Measurements from ENCODE around the gene FYN.

Gene FYN

DNA sequence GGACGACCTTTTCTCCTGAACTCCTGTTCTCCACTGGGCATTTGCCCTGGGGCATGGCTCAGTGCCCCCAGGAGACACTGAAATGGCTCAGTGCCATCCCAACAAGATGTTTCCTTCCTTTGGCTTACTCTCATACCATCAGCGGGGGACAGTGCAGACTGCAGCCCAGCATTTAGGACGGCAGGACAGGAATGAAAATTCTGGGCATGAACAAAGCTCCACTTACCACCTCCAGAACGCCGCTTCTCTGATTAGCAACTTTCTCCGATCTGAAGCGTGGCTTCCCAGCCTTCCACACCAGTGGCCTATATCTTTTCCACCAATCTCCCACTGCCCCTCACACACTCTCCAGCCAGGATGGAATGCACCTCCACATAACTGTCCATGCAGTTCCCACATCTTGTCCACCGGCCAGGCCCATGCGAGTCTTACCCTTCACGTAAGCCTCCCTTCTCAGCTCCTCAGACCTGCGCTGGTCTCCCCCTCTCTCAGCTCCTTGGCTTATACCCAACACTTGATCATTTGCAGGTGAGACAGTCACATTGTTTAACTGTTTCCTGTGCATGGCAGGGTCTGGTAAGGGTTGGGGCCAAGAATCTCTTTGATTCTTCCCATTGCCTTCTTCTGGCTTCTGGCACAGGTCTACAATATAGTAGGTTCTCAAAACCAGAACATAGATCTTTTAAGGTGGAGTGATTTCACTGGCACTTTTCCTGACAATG lies 114.5 kb downstream of the FYN start:
- DNase-seq, result no peak
- Histone ChIP-seq H3K4me1 (peaks cover 0 to 27% (median 9%) of the 10 kb centered on the region in 4 donors), H3K4me3 (no peak overlapping the region)

GRCh38 chr6:111757342-111757741 lies 115.9 kb downstream of the FYN start:
- H3K4me1 ChIP-seq, result peaks cover 0 to 16% (median 3%) of the 10 kb centered on the region in 4 donors
- H3K36me3 ChIP-seq, result no peaks in the 10 kb centered on the region
- DNase-seq, result no peak
- no peaks in the 10 kb centered on the region for H3K27me3 ChIP-seq
- no peak for TF ChIP-seq CTCF (IDR thresholded peaks at IDR 0.05)
- no peaks in the 10 kb centered on the region for H3K9me3 ChIP-seq
- no peak overlapping the region for H3K4me3 ChIP-seq
- intact Hi-C loops (cut with DNase I; ENCODE audit: low total_unique reads), result no loop called here
- H3K27ac ChIP-seq, result no peak overlapping the region

More for the DNA sequence above, 114.5 kb downstream of the FYN start:
- Histone ChIP-seq H3K27me3 (no peaks in the 10 kb centered on the region), H3K9me3 (no peaks in the 10 kb centered on the region), H3K36me3 (no peaks in the 10 kb centered on the region), H3K27ac (peak overlapping the region in 1 of 2 donors; percentile 14)
- intact Hi-C loops (cut with DNase I; ENCODE audit: low total_unique reads), result no loop called here
- TF ChIP-seq CTCF (IDR thresholded peaks at IDR 0.05), result no peak

GRCh38 chr6:111754423-111754822 lies 118.8 kb downstream of the FYN start:
- Histone ChIP-seq H3K9me3 (no peaks in the 10 kb centered on the region), H3K27me3 (no peaks in the 10 kb centered on the region), H3K4me3 (no peak overlapping the region), H3K4me1 (peaks cover 0 to 7% (median 0%) of the 10 kb centered on the region in 4 donors), H3K36me3 (no peaks in the 10 kb centered on the region), H3K27ac (no peak overlapping the region)
- no peak for TF ChIP-seq CTCF (IDR thresholded peaks at IDR 0.05)
- intact Hi-C loops (cut with DNase I; ENCODE audit: low total_unique reads), result no loop called here
- DNase-seq, result no peak

DNA sequence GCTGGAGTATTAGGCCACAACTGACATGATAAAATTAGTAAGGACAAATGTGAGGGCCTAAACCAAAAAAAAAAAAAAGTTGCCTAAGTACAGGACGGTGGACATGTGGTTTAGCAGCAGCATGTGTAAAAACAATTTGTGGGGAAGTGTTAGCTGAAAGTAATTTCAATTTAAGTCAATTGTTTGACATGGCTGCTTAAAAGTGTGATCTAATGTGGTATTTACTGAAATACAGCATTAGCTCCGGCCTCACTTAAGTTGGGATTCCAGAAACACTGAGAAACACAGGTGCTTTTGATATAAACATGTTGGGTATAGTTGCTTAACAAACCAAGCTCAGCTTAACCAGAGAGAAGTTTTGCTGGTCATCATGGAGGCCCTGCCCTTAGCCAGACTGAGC lies 119.7 kb downstream of the FYN start:
- no peak overlapping the region for H3K27ac ChIP-seq
- intact Hi-C loops (cut with DNase I; ENCODE audit: low total_unique reads), result no loop called here
- no peak for DNase-seq
- no peaks in the 10 kb centered on the region for H3K9me3 ChIP-seq
- no peak overlapping the region for H3K4me3 ChIP-seq
- no peak for TF ChIP-seq CTCF (IDR thresholded peaks at IDR 0.05)
- H3K36me3 ChIP-seq, result no peaks in the 10 kb centered on the region
- H3K4me1 ChIP-seq, result no peaks in the 10 kb centered on the region
- no peaks in the 10 kb centered on the region for H3K27me3 ChIP-seq

DNA sequence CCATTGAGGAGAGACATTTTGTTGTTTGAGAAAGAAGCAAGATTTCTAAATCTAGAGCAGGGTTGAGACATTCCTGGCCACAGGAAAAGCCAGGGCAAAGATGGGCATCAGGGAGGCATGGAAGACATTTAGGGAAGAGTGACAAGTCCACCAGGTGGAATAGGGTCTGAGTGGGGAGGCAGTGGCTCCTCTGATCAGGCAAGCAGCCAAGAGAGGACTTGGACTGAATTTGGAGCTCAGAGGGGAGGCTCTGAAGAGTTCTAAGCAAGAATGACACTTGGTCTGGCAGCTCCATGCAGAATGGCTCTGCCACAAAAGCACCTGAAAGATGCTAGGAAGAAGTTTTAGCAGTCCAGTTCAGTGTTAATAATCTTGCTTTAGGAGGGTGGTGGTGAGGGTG lies 120.8 kb downstream of the FYN start:
- Histone ChIP-seq H3K27me3 (no peaks in the 10 kb centered on the region), H3K4me3 (no peak overlapping the region), H3K4me1 (no peaks in the 10 kb centered on the region), H3K9me3 (no peaks in the 10 kb centered on the region), H3K27ac (no peak overlapping the region), H3K36me3 (no peaks in the 10 kb centered on the region)
- no peak for DNase-seq
- no peak for TF ChIP-seq CTCF (IDR thresholded peaks at IDR 0.05)
- intact Hi-C loops (cut with DNase I; ENCODE audit: low total_unique reads), result no loop called here
